ENCODE results near the gene INSYN2B.
"Not testable (repeated sequence)": the region's sequence is repeated elsewhere in the genome, so short reads cannot be mapped to it uniquely, and the experiment has no call there.

The INSYN2B gene

DNA sequence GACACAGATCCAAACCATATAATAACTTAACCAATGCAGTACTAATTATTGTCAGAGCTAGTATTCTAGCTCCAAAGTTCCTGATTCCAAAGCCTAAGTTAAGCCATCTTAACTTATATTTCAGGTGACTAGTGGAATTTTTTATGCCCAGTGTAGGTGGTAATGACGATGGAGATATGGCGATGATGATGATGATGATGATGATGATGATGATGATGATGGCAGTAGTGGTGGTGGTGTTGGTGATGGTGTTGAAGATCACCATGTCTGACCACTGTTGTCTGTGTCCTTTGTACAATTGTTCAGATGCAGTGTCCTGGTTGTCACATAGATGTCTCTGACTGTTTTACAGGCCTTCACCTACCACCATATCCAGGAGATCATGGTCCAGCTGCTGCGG is 139.9 kb downstream of the INSYN2B start:
- DNase-seq = no peak

DNA sequence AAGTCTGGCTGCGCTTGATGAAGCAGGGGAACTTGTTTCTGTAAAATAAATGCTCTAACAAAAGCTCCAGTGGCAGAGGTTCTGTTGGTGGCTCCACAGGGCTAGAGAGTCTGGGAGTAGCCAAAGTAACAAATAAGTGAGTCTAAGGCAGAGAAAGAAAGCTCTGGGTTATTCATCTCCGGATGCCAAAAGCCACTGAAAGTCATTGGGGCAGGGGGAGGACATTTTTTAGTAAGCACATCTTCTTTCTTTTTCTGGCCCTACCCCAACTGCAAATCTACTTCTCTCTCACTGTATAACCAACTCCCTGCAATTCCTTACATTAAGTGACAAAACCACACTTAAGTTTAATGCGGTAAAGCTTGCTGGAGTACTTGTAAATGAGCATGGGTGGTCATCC is 141.6 kb downstream of the INSYN2B start:
- DNase-seq = no peak

DNA sequence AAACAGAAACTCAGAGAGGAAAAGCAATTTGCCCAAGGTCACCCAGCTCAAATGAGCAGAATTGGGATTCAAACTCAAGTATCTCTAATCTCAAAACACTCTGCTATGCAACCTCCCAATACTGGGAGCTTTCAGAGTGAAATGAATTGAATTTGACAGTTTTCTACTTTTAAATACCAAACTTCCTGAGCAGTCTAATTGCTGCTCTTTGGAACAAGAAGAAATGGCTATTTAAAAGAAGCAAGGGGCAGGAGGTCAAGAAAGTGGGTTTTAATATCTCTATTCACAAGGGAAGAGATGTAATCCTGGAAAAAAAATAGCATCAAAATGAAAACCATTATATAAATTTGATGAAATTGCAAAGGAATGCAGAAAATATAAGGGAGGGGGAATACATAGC is 142.6 kb downstream of the INSYN2B start:
- DNase-seq = no peak

DNA sequence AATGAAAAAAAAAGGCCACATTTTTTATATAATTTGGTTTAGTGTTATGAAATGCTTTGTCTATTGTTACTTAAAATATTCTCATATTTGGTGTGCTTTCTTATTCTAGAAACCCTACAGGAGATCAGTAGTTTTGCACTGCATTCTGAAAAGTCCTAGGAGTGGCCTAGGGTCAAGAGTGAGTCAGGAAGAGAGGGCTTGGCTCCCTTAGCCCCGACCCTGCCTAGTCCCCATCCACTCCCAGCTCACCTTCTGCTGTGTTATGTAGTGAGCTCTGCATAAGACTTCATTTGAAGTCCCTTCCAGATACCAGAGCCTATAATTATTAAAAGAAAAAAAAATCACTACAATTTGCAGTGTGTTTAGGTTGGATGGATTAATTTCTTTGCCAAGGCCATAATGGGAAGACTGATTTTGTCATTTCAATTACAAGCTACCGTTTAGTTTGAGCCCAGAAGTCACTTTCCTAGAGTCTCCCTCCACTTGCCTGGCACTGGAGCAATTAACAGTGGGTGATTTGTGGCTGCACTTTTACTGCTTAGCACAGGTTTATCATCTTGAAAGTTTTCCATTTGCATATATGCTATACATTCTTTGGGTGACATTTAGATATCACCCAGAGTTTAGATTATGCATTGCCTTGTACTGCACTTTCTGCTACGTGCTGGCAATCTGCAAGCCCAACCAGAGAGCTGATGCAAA is 143.3 kb downstream of the INSYN2B start:
- DNase-seq = no peak

DNA sequence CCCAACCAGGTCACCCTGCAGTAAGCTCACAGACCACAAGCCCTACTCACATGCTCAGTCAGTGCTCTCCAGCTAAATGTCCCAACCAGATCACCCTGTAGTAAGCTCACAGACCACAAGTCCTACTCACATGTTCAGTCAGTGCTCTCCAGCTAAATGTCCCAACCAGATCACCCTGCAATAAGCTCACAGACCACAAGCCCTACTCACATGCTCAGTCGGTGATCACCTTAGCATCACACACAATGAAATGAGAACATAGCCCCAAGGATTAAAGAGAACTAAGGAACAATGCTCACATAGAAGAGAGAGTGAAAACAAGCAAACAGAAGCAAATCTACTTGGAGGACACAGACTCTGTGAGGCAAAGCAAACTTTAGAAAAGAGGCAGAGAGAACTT is 145.8 kb downstream of the INSYN2B start:
- DNase-seq = not testable (repeated sequence)

DNA sequence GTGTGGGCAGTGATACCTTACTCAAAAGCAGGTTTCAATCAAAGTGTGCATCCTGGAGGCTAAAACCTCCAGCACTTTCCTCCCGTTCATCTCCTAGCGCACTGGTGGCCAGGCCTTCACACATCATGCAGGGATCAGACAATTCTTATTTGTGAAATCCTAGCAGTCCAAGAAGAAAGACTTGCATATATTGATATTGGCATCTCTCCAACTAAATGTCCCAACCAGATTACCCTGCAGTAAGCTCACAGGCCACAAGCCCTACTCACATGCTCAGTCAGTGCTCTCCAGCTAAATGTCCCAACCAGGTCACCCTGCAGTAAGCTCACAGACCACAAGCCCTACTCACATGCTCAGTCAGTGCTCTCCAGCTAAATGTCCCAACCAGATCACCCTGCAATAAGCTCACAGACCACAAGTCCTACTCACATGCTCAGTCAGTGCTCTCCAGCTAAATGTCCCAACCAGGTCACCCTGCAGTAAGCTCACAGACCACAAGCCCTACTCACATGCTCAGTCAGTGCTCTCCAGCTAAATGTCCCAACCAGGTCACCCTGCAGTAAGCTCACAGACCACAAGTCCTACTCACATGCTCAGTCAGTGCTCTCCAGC is 146.5 kb downstream of the INSYN2B start:
- not testable (repeated sequence) for DNase-seq

DNA sequence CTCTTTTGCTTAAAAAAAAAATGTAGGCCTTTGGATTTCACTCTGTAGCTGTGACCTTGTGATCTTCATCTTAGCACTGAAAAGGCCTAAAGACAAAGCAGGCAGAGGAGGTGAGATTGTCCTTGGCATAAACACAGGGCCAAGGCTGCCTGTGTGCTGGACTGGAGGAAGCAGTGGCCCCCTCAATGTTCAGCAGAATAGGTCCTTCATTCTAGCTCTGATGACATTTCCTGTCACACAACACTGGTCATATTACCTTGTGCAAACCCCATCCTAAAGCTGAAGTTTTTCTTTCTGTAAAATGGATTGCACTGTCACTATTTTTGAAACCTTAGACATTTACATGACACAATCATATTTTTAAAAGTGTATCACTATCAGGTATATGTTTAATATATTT is 147.4 kb downstream of the INSYN2B start:
- no peak for DNase-seq

DNA sequence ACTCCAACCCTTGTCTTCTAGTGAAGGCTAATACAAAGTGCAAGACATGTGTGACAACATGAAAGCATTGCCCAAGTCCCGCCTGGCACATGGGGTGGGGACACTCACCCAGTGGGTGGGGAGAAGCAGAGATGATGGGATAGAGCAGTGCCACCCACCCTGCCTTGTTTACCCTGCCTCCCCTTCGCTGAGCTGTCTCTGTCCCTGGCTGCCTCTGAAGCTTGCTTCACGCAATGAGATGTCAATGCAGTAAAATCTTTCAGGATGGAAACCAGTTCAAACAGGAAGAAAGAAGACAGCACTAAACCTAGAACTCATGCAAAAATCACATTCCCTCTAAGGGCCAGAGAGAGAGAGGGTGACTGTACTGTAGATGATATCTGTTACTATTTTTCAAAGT is 148.0 kb downstream of the INSYN2B start:
- DNase-seq = no peak

DNA sequence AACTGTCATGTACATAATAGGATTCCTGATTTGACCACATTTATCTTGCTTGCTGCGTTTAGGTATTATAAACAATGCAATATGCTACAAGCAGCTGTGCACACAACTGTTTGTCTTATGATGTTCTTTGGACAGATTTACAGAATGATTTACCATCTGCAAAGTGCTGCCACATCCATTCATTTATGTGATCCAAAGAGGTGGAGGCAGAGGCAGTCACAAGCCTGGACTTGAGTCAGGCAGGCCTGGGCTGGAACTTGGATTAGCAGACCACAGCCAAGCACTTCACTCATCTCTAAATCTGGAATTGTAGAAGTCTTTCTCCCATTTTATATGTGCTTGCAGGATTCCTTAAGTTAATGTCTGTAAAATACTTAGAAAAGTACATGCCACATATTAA is 149.0 kb downstream of the INSYN2B start:
- no peak for DNase-seq

DNA sequence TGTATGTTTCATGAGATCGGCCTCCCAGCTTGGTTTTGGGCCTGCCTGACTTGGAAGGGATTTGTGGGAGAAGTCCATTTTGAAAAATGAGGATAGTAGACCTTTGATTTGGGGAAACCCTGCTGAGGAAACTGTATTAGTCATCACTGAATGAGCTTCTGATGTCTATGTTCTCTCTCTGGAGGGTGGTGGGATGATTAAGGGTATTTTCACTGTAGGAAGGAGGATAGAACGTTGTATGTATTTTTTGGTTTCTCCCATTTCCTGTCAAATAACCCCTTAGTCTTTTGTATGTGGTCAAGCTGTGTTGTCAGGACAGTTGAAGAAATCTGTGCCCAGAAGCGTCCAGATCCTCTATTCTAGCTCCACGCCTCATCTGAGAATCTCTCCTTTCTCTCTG is 151.9 kb downstream of the INSYN2B start:
- no peak for DNase-seq

DNA sequence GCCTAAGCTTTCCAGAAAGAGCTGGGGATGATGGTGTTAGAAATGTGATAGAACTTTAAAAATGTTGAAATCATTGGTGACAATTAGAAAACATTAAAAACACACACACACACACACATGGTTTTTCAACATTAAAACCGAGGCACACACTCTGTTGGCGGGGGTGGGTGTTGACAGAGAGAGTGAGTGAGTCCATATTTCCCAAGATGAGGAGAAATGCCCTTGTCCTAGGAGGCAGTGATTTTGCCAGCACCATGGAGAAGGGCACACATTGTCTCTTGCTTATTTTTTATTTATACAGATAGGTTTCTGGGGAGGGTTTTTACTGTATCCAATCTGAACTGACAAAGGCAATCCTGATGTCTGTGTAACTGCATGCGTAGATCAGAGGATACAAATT is 152.5 kb downstream of the INSYN2B start:
- no peak for DNase-seq

DNA sequence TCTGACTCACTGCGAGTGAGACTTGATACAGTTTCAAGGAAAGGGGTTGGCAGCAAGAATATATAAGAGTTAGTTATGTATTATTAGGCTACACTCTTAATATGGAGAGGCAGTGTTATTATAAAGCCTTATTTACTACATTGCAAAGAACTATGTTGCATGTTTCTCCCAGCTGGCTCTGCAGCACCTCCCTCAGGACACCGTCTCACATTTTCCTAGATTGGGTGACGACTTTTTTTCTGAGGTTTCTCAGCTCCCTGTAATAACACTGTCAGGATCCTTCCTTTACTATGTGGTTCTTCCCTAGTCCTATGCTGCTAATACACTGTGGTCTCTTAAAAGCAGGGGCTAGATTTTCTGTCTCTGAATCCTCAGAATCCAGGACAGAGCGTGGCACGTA is 153.7 kb downstream of the INSYN2B start:
- no peak for DNase-seq

DNA sequence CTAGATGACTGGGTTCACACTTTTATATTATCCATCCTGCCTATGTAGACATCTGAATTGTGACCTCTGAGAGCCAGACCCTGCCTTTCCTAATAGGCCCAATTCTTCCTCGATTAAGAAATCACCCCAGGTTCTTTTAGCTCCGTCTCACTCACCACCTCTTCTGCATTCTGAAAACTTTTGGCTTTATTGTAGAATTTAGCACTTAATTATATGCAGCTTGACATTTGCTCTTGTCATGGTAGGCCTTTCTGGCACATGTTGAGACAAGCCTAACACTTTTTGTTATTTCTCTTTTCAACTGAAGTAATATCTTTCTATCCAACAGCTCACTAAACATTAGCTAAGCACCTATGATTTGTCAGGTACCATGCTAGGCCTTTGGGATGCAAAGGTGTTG is 163.3 kb downstream of the INSYN2B start:
- DNase-seq = no peak

DNA sequence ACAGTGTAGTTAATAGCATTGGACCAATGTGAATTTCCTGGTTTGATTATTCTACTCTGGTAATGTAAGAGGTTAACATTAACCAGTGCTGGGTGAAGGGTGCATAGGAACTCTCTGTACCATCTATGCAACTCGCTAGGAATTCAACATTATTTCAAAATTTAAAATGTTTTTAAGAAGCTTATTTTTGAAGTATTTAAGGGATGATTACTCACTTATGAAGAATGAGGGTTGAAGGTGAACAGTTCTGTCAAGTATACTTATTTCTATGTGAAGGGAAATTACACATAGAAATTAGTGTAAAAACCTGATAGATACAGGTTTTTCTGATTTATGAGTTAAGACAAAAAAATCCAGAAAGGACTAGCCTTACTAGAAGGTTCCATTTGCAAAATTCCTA is 165.8 kb downstream of the INSYN2B start:
- DNase-seq = no peak

Measured in activated CD8-positive, alpha-beta memory T cell treated with anti-CD3 and anti-CD28 coated beads for 24 hours (primary cell).